ENCODE data around the gene PSKH1.

- TF ChIP-seq, protein P1, sequence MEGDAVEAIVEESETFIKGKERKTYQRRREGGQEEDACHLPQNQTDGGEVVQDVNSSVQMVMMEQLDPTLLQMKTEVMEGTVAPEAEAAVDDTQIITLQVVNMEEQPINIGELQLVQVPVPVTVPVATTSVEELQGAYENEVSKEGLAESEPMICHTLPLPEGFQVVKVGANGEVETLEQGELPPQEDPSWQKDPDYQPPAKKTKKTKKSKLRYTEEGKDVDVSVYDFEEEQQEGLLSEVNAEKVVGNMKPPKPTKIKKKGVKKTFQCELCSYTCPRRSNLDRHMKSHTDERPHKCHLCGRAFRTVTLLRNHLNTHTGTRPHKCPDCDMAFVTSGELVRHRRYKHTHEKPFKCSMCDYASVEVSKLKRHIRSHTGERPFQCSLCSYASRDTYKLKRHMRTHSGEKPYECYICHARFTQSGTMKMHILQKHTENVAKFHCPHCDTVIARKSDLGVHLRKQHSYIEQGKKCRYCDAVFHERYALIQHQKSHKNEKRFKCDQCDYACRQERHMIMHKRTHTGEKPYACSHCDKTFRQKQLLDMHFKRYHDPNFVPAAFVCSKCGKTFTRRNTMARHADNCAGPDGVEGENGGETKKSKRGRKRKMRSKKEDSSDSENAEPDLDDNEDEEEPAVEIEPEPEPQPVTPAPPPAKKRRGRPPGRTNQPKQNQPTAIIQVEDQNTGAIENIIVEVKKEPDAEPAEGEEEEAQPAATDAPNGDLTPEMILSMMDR (IDR thresholded peaks at IDR 0.05; ENCODE audit: poor library complexity) = no peak
- no peak for TF ChIP-seq EZH2 (IDR thresholded peaks at IDR 0.05; ENCODE audit: borderline replicate concordance)
- TF ChIP-seq EZH2phosphoT487 (IDR thresholded peaks at IDR 0.05; ENCODE audit: low read depth, severe bottlenecking, unreplicated experiment) = no peak
These were observed 48.6 kb upstream of the PSKH1 start for GRCh38 chr16:67844497-67844896.
